Fibroblast of the aortic adventitia (primary cell): Measurements from ENCODE around the gene TCF12. TPM values are rescaled to one million over a fixed set of nuclear protein-coding genes. Genes with fewer than 3 reads are reported as not detected.

Experiments
- DNase-seq: peaks from one replicate; pipeline ENCODE4 v3.0.0-alpha.2; 2010; ENCODE audit warnings: low read depth
- H3K4me3 ChIP-seq: 2 replicates; pipeline ENCODE4 v1.5.1; 2011; ENCODE audit warnings: low read depth, mild to moderate bottlenecking, control low read depth, low read length, moderate library complexity
- CTCF ChIP-seq: IDR thresholded peaks from 2 replicates; pipeline ENCODE4 v1.5.1; 2011; ENCODE audit warnings: mild to moderate bottlenecking, low read length, control low read depth, inconsistent platforms; ENCODE audit not compliant: insufficient read depth
- total RNA-seq: library from RNA; depleted of rRNA; stranded (reverse); fragments of >200 nt; gene quantifications from 2 replicates; pipeline ENCODE4 v1.2.3, GENCODE V29; 2012; ENCODE audit warnings: low replicate concordance

The TCF12 gene
- total RNA-seq, 1 donor, result 89.2 TPM

- no peak for TF ChIP-seq CTCF
- H3K4me3 ChIP-seq, result no peak overlapping the region
- DNase-seq, result no peak
These were observed 126.5 kb downstream of the TCF12 start for GRCh38 chr15:57044970-57045369.

DNA sequence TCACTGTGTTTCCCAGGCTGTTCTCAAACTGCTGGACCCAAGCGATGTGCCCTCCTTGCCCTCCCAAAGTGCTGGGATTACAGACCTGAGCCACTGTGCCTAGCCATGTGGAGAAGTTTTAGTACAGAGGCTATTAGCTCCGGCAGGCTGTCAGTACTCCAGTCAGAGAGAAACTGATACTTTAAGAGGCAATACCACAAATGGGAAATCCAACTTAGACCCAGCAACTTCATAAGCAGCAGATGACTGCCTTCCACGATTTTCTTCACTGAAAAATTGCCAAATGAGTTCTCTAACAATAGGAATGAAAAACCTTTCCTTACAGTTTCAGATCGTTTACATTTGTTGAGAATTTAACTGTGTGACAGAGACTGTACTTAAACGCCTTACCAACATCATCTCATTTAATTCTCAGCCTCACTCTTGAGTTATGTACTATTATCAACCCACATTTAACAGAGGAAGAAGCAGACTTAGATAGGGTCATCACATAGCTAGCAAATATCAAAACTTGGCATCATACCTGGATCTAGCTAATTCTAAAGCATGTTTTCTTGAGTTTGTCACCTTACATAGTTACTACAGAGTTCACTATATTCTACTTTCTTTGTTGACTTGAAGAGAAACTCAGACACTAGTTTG, 127.4 kb downstream of the TCF12 start:
- no peak for DNase-seq
- no peak overlapping the region for H3K4me3 ChIP-seq
- TF ChIP-seq CTCF, result no peak

GRCh38 chr15:57048930-57049549, 130.6 kb downstream of the TCF12 start:
- no peak overlapping the region for H3K4me3 ChIP-seq
- no peak for TF ChIP-seq CTCF
- no peak for DNase-seq

DNA sequence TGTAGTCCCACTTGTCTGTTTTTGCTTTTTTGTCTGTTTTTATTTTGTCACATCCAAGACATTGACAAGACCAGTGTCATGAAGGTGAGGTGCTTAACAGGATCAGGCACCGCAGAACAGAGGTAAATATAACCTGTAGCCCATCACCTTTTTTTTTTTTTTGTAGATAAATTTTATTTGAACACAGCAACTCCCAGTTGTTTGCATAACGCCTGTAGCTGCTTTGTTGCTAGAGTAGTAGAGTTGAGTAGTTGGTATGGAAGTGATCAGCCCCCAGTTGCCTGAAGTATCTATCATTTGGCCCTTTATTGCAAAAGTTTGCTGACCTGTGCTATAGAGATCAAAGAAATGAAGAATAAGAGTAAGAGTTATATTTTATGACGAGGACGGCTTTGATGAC, 135.0 kb downstream of the TCF12 start:
- TF ChIP-seq CTCF, result no peak
- DNase-seq, result no peak

GRCh38 chr15:57054204-57054750, 135.8 kb downstream of the TCF12 start:
- H3K4me3 ChIP-seq, result no peak overlapping the region
- TF ChIP-seq CTCF, result no peak
- no peak for DNase-seq

More for the DNA sequence above, 135.0 kb downstream of the TCF12 start:
- H3K4me3 ChIP-seq, result no peak overlapping the region

DNA sequence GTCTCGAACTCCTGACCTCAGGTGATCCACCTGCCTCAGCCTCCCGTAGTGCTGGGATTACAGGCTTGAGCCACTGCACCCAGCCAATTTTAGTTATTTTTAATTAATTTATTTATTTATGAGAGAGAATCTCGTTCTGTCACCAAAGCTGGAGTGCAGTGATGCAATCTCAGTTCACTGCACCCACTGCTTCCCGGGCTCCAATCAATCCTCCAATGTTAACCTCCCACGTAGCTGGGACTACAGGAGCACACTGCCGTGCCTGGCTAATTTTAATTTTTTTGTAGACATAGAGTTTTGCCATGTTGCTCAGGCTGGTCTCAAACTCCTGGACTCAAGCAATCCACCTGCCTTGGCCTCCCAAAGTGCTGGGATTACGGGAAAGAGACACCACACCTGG, 137.9 kb downstream of the TCF12 start:
- no peak overlapping the region for H3K4me3 ChIP-seq
- DNase-seq, result no peak
- no peak for TF ChIP-seq CTCF
